Choroid plexus epithelial cell (primary cell): ENCODE data around the gene RGS6.

Source experiments
- DNase-seq: peaks from one replicate; pipeline ENCODE4 v3.0.0-alpha.2; 2010; ENCODE audit warnings: low read depth
- H3K4me3 ChIP-seq: 2 replicates; pipeline ENCODE4 v1.5.1; 2011; ENCODE audit warnings: low read depth, mild to moderate bottlenecking, control low read depth, low read length, moderate library complexity
- CTCF ChIP-seq: conservative IDR thresholded peaks from 2 replicates; pipeline ENCODE4 v1.5.1; 2011; ENCODE audit warnings: low read depth, mild to moderate bottlenecking, control low read depth, inconsistent platforms, low read length, moderate library complexity

RGS6 gene

GRCh38 chr14:72607386-72608130 is 675.3 kb downstream of the RGS6 start:
- no peak overlapping the region for H3K4me3 ChIP-seq
- DNase-seq: peak; percentile 35

GRCh38 chr14:72608391-72609204 is 676.4 kb downstream of the RGS6 start:
- no peak overlapping the region for H3K4me3 ChIP-seq
- DNase-seq: peak; percentile 91
- peak; percentile 2 for TF ChIP-seq CTCF

More at GRCh38 chr14:72607386-72608130, 675.3 kb downstream of the RGS6 start:
- no peak for TF ChIP-seq CTCF

GRCh38 chr14:72609205-72609916 is 677.1 kb downstream of the RGS6 start:
- TF ChIP-seq CTCF: no peak
- H3K4me3 ChIP-seq: no peak overlapping the region
- DNase-seq: no peak

- DNase-seq: no peak
- no peak overlapping the region for H3K4me3 ChIP-seq
- no peak for TF ChIP-seq CTCF
Measured at GRCh38 chr14:72610096-72610830, 678.0 kb downstream of the RGS6 start.

GRCh38 chr14:72610831-72611200 is 678.6 kb downstream of the RGS6 start:
- DNase-seq: peak; percentile 53
- TF ChIP-seq CTCF: no peak
- H3K4me3 ChIP-seq: no peak overlapping the region

- no peak for DNase-seq
- H3K4me3 ChIP-seq: no peak overlapping the region
- TF ChIP-seq CTCF: no peak
Measured at GRCh38 chr14:72611506-72611905, 679.3 kb downstream of the RGS6 start.
